Kidney (tissue), 14 donors: ENCODE data around the gene CNOT10. TPM values are rescaled to one million over a fixed set of nuclear protein-coding genes. Genes with fewer than 3 reads are reported as not detected.
"Not testable (repeated sequence)": the region's sequence is repeated elsewhere in the genome, so short reads cannot be mapped to it uniquely, and the experiment has no call there.

Source experiments
- DNase-seq, 5 donors: peaks; one replicate each; pipeline ENCODE4 v3.0.0-alpha.2; 2013 to 2020
- FAIRE-seq: peaks from 2 replicates; lab custom pipeline; 2012; peaks lifted over from hg19 to GRCh38; lab: Jason Lieb, UNC
- H3K27ac ChIP-seq, 2 donors: one replicate each; pipeline ENCODE4 v1.7.0; 2013; ENCODE audit warnings: low read depth in 2 of 2, low read length in 2 of 2, inconsistent platforms in 1 of 2
- H3K27me3 ChIP-seq: one replicate; pipeline ENCODE4 v1.7.1; 2013; ENCODE audit warnings: low read length, inconsistent platforms; ENCODE audit not compliant: control insufficient read depth, insufficient read depth
- H3K36me3 ChIP-seq, 3 donors: one replicate each; pipeline versions ENCODE4 v1.7.0 to v1.7.1; 2013; ENCODE audit warnings: low read length in 3 of 3, control low read depth in 1 of 3, inconsistent platforms in 1 of 3; ENCODE audit not compliant: insufficient read depth in 3 of 3, control insufficient read depth in 2 of 3
- H3K4me1 ChIP-seq, 3 donors: one replicate each; pipeline versions ENCODE4 v1.7.0 to v1.7.1; 2013; ENCODE audit warnings: low read length in 3 of 3, inconsistent platforms in 1 of 3, low read depth in 1 of 3; ENCODE audit not compliant: control insufficient read depth in 2 of 3, insufficient read depth in 2 of 3
- H3K4me3 ChIP-seq, 3 donors: one replicate each; pipeline versions ENCODE4 v1.7.0 to v1.8.1; 2013; ENCODE audit warnings: low read length in 3 of 3, control low read depth in 1 of 3, inconsistent platforms in 1 of 3
- H3K9ac ChIP-seq, 3 donors: one replicate each; pipeline versions ENCODE4 v1.7.0 to v1.7.1; 2013; ENCODE audit warnings: low read length in 3 of 3, control low read depth in 1 of 3, inconsistent platforms in 1 of 3
- H3K9me3 ChIP-seq, 3 donors: one replicate each; pipeline versions ENCODE4 v1.7.0 to v1.7.1; 2013; ENCODE audit warnings: low read length in 3 of 3, control low read depth in 1 of 3, inconsistent platforms in 1 of 3; ENCODE audit not compliant: control insufficient read depth in 2 of 3, insufficient read depth in 1 of 3
- CTCF ChIP-seq: IDR thresholded peaks from 3 replicates; pipeline ENCODE4 v1.5.1; 2012; ENCODE audit warnings: mild to moderate bottlenecking, moderate library complexity, borderline replicate concordance; ENCODE audit not compliant: insufficient read depth; ENCODE audit errors: extremely low read depth
- intact Hi-C: fragments of 100-400 bp; cut with DNase I; formaldehyde crosslinking; loops from one replicate; pipeline ENCODE4 v1.11.1; 2022
- polyA plus RNA-seq: library from polyadenylated mRNA; stranded (reverse); fragments of 350-450 nt; fragmentation: Illumina TruSeq; extraction: RNeasy Lipid Tissue Mini Kit (QIAGEN cat#74804); gene quantifications from one replicate; pipeline ENCODE4 v1.2.3, GENCODE V29; 2014; ENCODE audit warnings: low read depth, low replicate concordance; ENCODE audit not compliant: insufficient read depth
- total RNA-seq: library from RNA; stranded (reverse); fragmentation: NEBNext Ultra II Directional; extraction: Animal tissue kit (Norgen Biotek cat#: 25700); gene quantifications from one replicate; pipeline ENCODE4 v1.2.1, GENCODE V29; 2021
- donor health status: control.
- donor health status: control.
- donor health status: control.
- donor health status: control.
- donor health status: control.
- donor health status: DM: yes; HTN: yes; CAD: no.
- donor health status: Normal renal cell carcinoma (clear cell type).

The CNOT10 gene
- total and polyA plus RNA-seq, 2 donors from 2014 or later: 19.0 to 34.0 TPM

GRCh38 chr3:32719931-32720330 is 34.9 kb downstream of the CNOT10 start:
- Histone ChIP-seq H3K36me3 (peaks cover 0 to 3% (median 0%) of the 10 kb centered on the region in 3 donors), H3K27ac (no peak overlapping the region), H3K27me3 (no peaks in the 10 kb centered on the region), H3K9ac (no peak overlapping the region), H3K9me3 (no peaks in the 10 kb centered on the region), H3K4me3 (no peak overlapping the region), H3K4me1 (no peaks in the 10 kb centered on the region)
- DNase-seq (no peak), FAIRE-seq (no peak)
- intact Hi-C loops: no loop called here
- TF ChIP-seq CTCF: no peak

DNA sequence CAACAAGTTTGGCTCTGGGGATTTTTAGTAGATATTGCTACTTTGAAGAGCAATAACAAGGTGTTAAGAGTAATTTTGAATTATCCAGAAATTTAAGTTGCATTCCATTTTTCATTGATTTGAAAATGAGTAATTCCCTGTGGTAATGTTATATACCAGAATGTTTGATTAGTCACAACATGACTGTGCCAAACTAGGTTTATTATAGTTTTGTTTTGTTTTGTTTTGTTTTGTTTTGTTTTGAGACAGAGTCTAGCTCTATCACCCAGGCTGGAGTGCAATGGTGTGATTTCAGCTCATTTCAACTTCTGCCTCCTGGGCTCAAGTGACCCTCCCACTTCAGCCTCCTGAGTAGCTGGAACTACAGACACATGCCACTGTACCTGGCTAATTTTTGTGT is 40.7 kb downstream of the CNOT10 start:
- Histone ChIP-seq H3K36me3 (peaks cover 0 to 3% (median 2%) of the 10 kb centered on the region in 3 donors), H3K9me3 (no peaks in the 10 kb centered on the region), H3K9ac (no peak overlapping the region), H3K4me1 (no peaks in the 10 kb centered on the region), H3K27ac (no peak overlapping the region), H3K27me3 (no peaks in the 10 kb centered on the region), H3K4me3 (no peak overlapping the region)
- intact Hi-C loops: no loop called here
- no peak for FAIRE-seq
- DNase-seq: no peak
- no peak for TF ChIP-seq CTCF

- Histone ChIP-seq H3K4me3 (no peak overlapping the region), H3K27me3 (no peaks in the 10 kb centered on the region), H3K27ac (no peak overlapping the region), H3K9me3 (no peaks in the 10 kb centered on the region), H3K4me1 (no peaks in the 10 kb centered on the region), H3K9ac (no peak overlapping the region), H3K36me3 (peaks cover 0 to 3% (median 0%) of the 10 kb centered on the region in 3 donors)
- intact Hi-C loops: no loop called here
- peak in 2 of 5 donors; percentile 31 to 60 for DNase-seq
- TF ChIP-seq CTCF: peak; percentile 22
- FAIRE-seq: peak; percentile 85
These were observed 48.7 kb downstream of the CNOT10 start for GRCh38 chr3:32733631-32734229.

- no peak for TF ChIP-seq CTCF
- intact Hi-C loops: no loop called here
- no peak for DNase-seq
- H3K9me3 ChIP-seq: no peaks in the 10 kb centered on the region
- FAIRE-seq: no peak
- H3K27ac ChIP-seq: no peak overlapping the region
- no peaks in the 10 kb centered on the region for H3K36me3 ChIP-seq
- H3K4me3 ChIP-seq: no peak overlapping the region
- no peaks in the 10 kb centered on the region for H3K27me3 ChIP-seq
- H3K4me1 ChIP-seq: no peaks in the 10 kb centered on the region
- no peak overlapping the region for H3K9ac ChIP-seq
These were observed 49.8 kb downstream of the CNOT10 start for GRCh38 chr3:32734756-32735155.

DNA sequence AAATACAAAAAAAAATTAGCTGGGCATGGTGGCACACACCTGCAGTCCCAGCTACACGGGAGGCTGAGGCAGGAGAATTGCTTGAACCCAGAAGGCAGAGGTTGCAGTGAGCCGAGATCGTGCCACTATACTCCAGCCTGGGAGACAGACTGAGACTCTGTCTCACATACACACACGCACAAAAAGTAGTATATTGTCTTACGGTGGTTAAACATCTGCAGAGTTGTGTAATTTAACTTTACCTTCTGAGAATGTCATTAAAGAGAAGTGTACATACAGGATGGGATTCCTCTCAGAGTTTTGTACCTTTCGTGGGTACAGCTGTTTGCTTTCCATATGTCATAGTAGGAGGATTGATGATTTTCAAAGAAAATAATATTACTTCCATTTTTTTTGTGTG is 58.5 kb downstream of the CNOT10 start:
- H3K27ac ChIP-seq, H3K27me3 ChIP-seq, H3K36me3 ChIP-seq, H3K4me3 ChIP-seq, H3K9me3 ChIP-seq, H3K9ac ChIP-seq, DNase-seq, H3K4me1 ChIP-seq, FAIRE-seq: not testable (repeated sequence)
- intact Hi-C loops: loop anchor here (10.0 kb wide), 1 partner anchor 191 kb away; no protein-coding TSS in a partner anchor
